Measurements from ENCODE around the gene FOXI2.

- TF ChIP-seq CTCF (IDR thresholded peaks at IDR 0.05) = no peak
- no peak for TF ChIP-seq POLR2A (IDR thresholded peaks at IDR 0.05)
Measured at GRCh38 chr10:127699311-127699710, 37.7 kb upstream of the FOXI2 start.

Data from suprapubic skin (tissue), 3 donors.